Measurements from ENCODE around the gene CDK14. TPM values are rescaled to one million over a fixed set of nuclear protein-coding genes. Genes with fewer than 3 reads are reported as not detected.

CDK14 gene
- polyA plus RNA-seq, 1 donor from 2014 or later = 25.1 TPM

DNA sequence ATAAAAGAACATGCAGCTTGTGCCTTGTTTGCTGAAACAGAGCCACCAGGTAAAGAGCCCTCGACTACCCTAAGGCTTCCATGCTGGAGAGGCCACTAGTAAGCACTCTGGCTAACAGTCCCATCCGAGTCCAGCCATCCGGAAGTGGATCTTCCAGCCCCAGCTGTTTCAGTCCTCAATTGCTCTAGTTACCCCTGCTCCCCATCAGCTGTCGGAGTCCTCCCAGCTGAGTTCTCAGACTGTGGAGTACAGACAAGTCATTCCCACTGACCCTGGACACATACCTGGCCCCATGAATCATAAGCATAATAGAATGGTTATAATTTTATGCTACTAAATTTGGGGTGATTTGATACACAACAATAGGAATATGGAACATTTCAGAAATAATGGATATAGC is 654.6 kb downstream of the CDK14 start:
- H3F3A ChIP-seq (ENCODE audit: insufficient read depth, low read length, poor library complexity, severe bottlenecking) = no peaks in the 10 kb centered on the region
- no peaks in the 10 kb centered on the region for H3K79me2 ChIP-seq (replicated peaks; ENCODE audit: insufficient read depth, low read length)
- H3K36me3 ChIP-seq (ENCODE audit: insufficient read depth, low read length) = no peaks in the 10 kb centered on the region
- no peaks in the 10 kb centered on the region for H3K9me2 ChIP-seq (ENCODE audit: insufficient read depth, low read length)
- H3K27me3 ChIP-seq (ENCODE audit: insufficient read depth, low read depth, low read length) = no peaks in the 10 kb centered on the region
- H3K4me2 ChIP-seq (ENCODE audit: low read length) = no peak overlapping the region
- H3K9ac ChIP-seq (ENCODE audit: low read length) = no peak overlapping the region
- TF ChIP-seq SMC3 (conservative IDR thresholded peaks at IDR 0.05; ENCODE audit: poor library complexity) (no peak), MXI1 (conservative IDR thresholded peaks at IDR 0.05; ENCODE audit: poor library complexity, severe bottlenecking) (no peak), EP300 (conservative IDR thresholded peaks at IDR 0.05; ENCODE audit: poor library complexity, severe bottlenecking) (no peak), RAD21 (conservative IDR thresholded peaks at IDR 0.05) (no peak), POLR2AphosphoS5 (IDR thresholded peaks at IDR 0.05) (no peak), EZH2 (IDR thresholded peaks at IDR 0.05; ENCODE audit: borderline replicate concordance, insufficient read depth, low read length, poor library complexity, severe bottlenecking) (no peak), REST (IDR thresholded peaks at IDR 0.05; ENCODE audit: borderline replicate concordance) (no peak)
- TF ChIP-seq, protein P1, sequence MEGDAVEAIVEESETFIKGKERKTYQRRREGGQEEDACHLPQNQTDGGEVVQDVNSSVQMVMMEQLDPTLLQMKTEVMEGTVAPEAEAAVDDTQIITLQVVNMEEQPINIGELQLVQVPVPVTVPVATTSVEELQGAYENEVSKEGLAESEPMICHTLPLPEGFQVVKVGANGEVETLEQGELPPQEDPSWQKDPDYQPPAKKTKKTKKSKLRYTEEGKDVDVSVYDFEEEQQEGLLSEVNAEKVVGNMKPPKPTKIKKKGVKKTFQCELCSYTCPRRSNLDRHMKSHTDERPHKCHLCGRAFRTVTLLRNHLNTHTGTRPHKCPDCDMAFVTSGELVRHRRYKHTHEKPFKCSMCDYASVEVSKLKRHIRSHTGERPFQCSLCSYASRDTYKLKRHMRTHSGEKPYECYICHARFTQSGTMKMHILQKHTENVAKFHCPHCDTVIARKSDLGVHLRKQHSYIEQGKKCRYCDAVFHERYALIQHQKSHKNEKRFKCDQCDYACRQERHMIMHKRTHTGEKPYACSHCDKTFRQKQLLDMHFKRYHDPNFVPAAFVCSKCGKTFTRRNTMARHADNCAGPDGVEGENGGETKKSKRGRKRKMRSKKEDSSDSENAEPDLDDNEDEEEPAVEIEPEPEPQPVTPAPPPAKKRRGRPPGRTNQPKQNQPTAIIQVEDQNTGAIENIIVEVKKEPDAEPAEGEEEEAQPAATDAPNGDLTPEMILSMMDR (IDR thresholded peaks at IDR 0.05; ENCODE audit: poor library complexity, severe bottlenecking) = no peak
- no peaks in the 10 kb centered on the region for H3K9me3 ChIP-seq (ENCODE audit: low read length)
- H3K4me3 ChIP-seq (ENCODE audit: low read length) = no peak overlapping the region
- no peaks in the 10 kb centered on the region for H4K20me1 ChIP-seq (ENCODE audit: insufficient read depth)
- no peak overlapping the region for H3K27ac ChIP-seq (ENCODE audit: low read length)
- no peak overlapping the region for H2AFZ ChIP-seq (ENCODE audit: low read depth, low read length)

- H3K9ac ChIP-seq (ENCODE audit: low read length) = no peak overlapping the region
- no peaks in the 10 kb centered on the region for H3K9me2 ChIP-seq (ENCODE audit: insufficient read depth, low read length)
- H4K20me1 ChIP-seq (ENCODE audit: insufficient read depth) = no peaks in the 10 kb centered on the region
- no peak overlapping the region for H2AFZ ChIP-seq (ENCODE audit: low read depth, low read length)
- H3K36me3 ChIP-seq (ENCODE audit: insufficient read depth, low read length) = no peaks in the 10 kb centered on the region
- H3K4me3 ChIP-seq (ENCODE audit: low read length) = no peak overlapping the region
- H3F3A ChIP-seq (ENCODE audit: insufficient read depth, low read length, poor library complexity, severe bottlenecking) = no peaks in the 10 kb centered on the region
- TF ChIP-seq RAD21 (conservative IDR thresholded peaks at IDR 0.05) (no peak), MXI1 (conservative IDR thresholded peaks at IDR 0.05; ENCODE audit: poor library complexity, severe bottlenecking) (no peak), SMC3 (conservative IDR thresholded peaks at IDR 0.05; ENCODE audit: poor library complexity) (no peak), EZH2 (IDR thresholded peaks at IDR 0.05; ENCODE audit: borderline replicate concordance, insufficient read depth, low read length, poor library complexity, severe bottlenecking) (no peak), REST (IDR thresholded peaks at IDR 0.05; ENCODE audit: borderline replicate concordance) (no peak), EP300 (conservative IDR thresholded peaks at IDR 0.05; ENCODE audit: poor library complexity, severe bottlenecking) (no peak), TAF1 (IDR thresholded peaks at IDR 0.05; ENCODE audit: low read depth) (no peak), POLR2AphosphoS5 (IDR thresholded peaks at IDR 0.05) (no peak)
- TF ChIP-seq, protein P1 (IDR thresholded peaks at IDR 0.05; ENCODE audit: poor library complexity, severe bottlenecking) = no peak
- H3K27me3 ChIP-seq (ENCODE audit: insufficient read depth, low read depth, low read length) = no peaks in the 10 kb centered on the region
- no peak overlapping the region for H3K4me2 ChIP-seq (ENCODE audit: low read length)
- no peak overlapping the region for H3K27ac ChIP-seq (ENCODE audit: low read length)
- H3K9me3 ChIP-seq (ENCODE audit: low read length) = no peaks in the 10 kb centered on the region
- no peaks in the 10 kb centered on the region for H3K79me2 ChIP-seq (replicated peaks; ENCODE audit: insufficient read depth, low read length)
Observed at GRCh38 chr7:91251877-91252276, 655.8 kb downstream of the CDK14 start.
